SK-N-SH treated with all-trans-retinoic acid at 6 μM for 48 hours (cell line): Measurements from ENCODE around the gene NDN.

Experiments used
- ATAC-seq: fragments of 200-7000 bp; cut with Tn5 transposase; 3 replicates; pipeline ENCODE4 v1.9.1; 2020; ENCODE audit warnings: mild to moderate bottlenecking, moderate library complexity
- ARNTL ChIP-seq: fragments of 450-650 bp; formaldehyde crosslinking; IDR thresholded peaks from 2 replicates; pipeline ENCODE4 v1.5.0; 2020; ENCODE audit warnings: low read depth, mild to moderate bottlenecking, moderate library complexity, borderline replicate concordance
- BACH2 ChIP-seq: fragments of 250-450 bp; sonication (Bioruptor Pico); IDR thresholded peaks from 2 replicates; pipeline ENCODE4 v1.9.0; 2021; ENCODE audit warnings: mild to moderate bottlenecking, borderline replicate concordance
- CSDC2 ChIP-seq: fragments of 250-450 bp; sonication (Bioruptor Pico); IDR thresholded peaks from 2 replicates; pipeline ENCODE4 v1.5.0; 2020; ENCODE audit warnings: mild to moderate bottlenecking, moderate library complexity
- ESRRG ChIP-seq: fragments of 250-450 bp; sonication (Bioruptor Pico); IDR thresholded peaks from 2 replicates; pipeline ENCODE4 v1.6.1; 2021; ENCODE audit warnings: mild to moderate bottlenecking
- ISL1 ChIP-seq: fragments of 250-450 bp; sonication (Bioruptor Pico); IDR thresholded peaks from 2 replicates; pipeline ENCODE4 v2.1.2; 2022; ENCODE audit warnings: mild to moderate bottlenecking, moderate library complexity
- OSR1 ChIP-seq: fragments of 250-450 bp; sonication (Bioruptor Pico); IDR thresholded peaks from 2 replicates; pipeline ENCODE4 v1.8.0; 2022; ENCODE audit warnings: moderate library complexity, mild to moderate bottlenecking, inconsistent platforms
- PPARA ChIP-seq: fragments of 250-450 bp; sonication (Bioruptor Pico); IDR thresholded peaks from 2 replicates; pipeline ENCODE4 v1.5.0; 2020; ENCODE audit warnings: mild to moderate bottlenecking, borderline replicate concordance
- RARB ChIP-seq: fragments of 250-450 bp; sonication (Bioruptor Pico); IDR thresholded peaks from 2 replicates; pipeline ENCODE4 v1.8.0; 2021; ENCODE audit warnings: mild to moderate bottlenecking, moderate library complexity
- SNAI2 ChIP-seq: fragments of 250-450 bp; sonication (Bioruptor Pico); IDR thresholded peaks from 2 replicates; pipeline ENCODE4 v1.5.0; 2020; ENCODE audit warnings: mild to moderate bottlenecking, moderate library complexity
- TCF4 ChIP-seq: fragments of 250-450 bp; sonication (Bioruptor Pico); IDR thresholded peaks from 2 replicates; pipeline ENCODE4 v1.8.0; 2021; ENCODE audit warnings: mild to moderate bottlenecking, moderate library complexity, borderline replicate concordance
- TOX ChIP-seq: fragments of 250-450 bp; sonication (Bioruptor Pico); IDR thresholded peaks from 2 replicates; pipeline ENCODE4 v1.8.0; 2021; ENCODE audit warnings: mild to moderate bottlenecking, moderate library complexity, borderline replicate concordance
- ZFP3 ChIP-seq: fragments of 250-450 bp; sonication (Bioruptor Pico); IDR thresholded peaks from 2 replicates; pipeline ENCODE4 v1.5.0; 2020; ENCODE audit warnings: mild to moderate bottlenecking, moderate library complexity
- ZFP30 ChIP-seq: fragments of 450-650 bp; formaldehyde crosslinking; IDR thresholded peaks from 2 replicates; pipeline ENCODE4 v1.5.0; 2022; ENCODE audit warnings: mild to moderate bottlenecking, moderate library complexity
- ZNF565 ChIP-seq: fragments of 450-650 bp; formaldehyde crosslinking; conservative IDR thresholded peaks from 2 replicates; pipeline ENCODE4 v1.5.0; 2020; ENCODE audit warnings: low read depth, mild to moderate bottlenecking, moderate library complexity
- ZNF70 ChIP-seq: fragments of 450-650 bp; formaldehyde crosslinking; IDR thresholded peaks from 2 replicates; pipeline ENCODE4 v1.5.0; 2020; ENCODE audit warnings: mild to moderate bottlenecking, moderate library complexity
- ZNF8 ChIP-seq: fragments of 450-650 bp; formaldehyde crosslinking; IDR thresholded peaks from 2 replicates; pipeline ENCODE4 v1.5.0; 2020; ENCODE audit warnings: mild to moderate bottlenecking, moderate library complexity
- TF ChIP-seq, protein P1 (sequence below): fragments of 250-450 bp; sonication (Bioruptor Pico); IDR thresholded peaks from 2 replicates; pipeline ENCODE4 v1.5.1; 2021; ENCODE audit warnings: mild to moderate bottlenecking, moderate library complexity
- TF ChIP-seq, protein P2 (sequence below): fragments of 250-450 bp; sonication (Bioruptor Pico); IDR thresholded peaks from 2 replicates; pipeline ENCODE4 v1.5.1; 2020; ENCODE audit warnings: low read depth, mild to moderate bottlenecking, moderate library complexity
- TF ChIP-seq, protein P3 (sequence below): fragments of 250-450 bp; sonication (Bioruptor Pico); IDR thresholded peaks from 2 replicates; pipeline ENCODE4 v1.8.0; 2020; ENCODE audit warnings: mild to moderate bottlenecking, moderate library complexity, borderline replicate concordance
- TF ChIP-seq, protein P4 (sequence below): fragments of 250-450 bp; sonication (Bioruptor Pico); IDR thresholded peaks from 2 replicates; pipeline ENCODE4 v1.5.0; 2020; ENCODE audit warnings: mild to moderate bottlenecking, moderate library complexity

NDN gene

DNA sequence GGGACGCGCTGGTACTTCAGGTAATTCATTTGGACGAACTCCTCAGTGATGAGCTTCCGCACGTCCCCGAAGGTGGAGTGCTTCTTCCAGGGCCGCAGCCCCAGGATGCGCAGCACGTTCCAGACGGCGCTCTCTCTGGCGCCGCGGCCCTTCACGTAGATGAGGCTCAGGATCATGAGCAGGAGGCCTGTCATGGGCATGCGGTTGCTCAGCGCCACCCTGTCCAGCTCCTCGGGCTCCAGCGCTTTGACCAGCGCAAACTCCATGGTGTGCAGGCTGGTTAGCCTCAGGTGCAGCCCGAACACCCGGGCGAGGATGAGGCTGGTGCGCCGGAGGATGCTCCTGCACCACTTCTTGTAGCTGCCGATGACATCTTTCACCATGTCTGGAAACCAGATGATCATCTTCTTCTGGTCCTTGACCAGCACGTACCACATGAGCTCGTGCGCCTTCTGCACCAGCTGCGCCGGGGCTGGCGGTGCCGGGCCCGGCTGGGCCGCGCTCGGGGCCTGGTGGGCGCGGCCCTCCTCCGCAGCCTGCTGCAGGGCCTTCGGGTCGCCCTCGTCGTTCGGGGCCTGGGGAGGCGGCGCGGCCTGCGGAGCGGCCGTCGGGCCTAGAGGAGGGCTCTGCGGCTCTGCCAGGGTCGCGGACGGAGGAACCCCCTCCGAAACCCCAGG lies 501 bp downstream of the NDN start:
- TF ChIP-seq BACH2 (CRISPR knock-in tag) (no peak), ZNF70 (CRISPR knock-in tag) (no peak), TOX (CRISPR knock-in tag) (no peak), ZFP30 (CRISPR knock-in tag) (no peak), ESRRG (CRISPR knock-in tag) (no peak), PPARA (CRISPR knock-in tag) (no peak), RARB (CRISPR knock-in tag) (no peak)
- TF ChIP-seq, protein P1, sequence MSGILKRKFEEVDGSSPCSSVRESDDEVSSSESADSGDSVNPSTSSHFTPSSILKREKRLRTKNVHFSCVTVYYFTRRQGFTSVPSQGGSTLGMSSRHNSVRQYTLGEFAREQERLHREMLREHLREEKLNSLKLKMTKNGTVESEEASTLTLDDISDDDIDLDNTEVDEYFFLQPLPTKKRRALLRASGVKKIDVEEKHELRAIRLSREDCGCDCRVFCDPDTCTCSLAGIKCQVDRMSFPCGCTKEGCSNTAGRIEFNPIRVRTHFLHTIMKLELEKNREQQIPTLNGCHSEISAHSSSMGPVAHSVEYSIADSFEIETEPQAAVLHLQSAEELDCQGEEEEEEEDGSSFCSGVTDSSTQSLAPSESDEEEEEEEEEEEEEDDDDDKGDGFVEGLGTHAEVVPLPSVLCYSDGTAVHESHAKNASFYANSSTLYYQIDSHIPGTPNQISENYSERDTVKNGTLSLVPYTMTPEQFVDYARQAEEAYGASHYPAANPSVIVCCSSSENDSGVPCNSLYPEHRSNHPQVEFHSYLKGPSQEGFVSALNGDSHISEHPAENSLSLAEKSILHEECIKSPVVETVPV (CRISPR knock-in tag) = no peak
- TF ChIP-seq, protein P2, sequence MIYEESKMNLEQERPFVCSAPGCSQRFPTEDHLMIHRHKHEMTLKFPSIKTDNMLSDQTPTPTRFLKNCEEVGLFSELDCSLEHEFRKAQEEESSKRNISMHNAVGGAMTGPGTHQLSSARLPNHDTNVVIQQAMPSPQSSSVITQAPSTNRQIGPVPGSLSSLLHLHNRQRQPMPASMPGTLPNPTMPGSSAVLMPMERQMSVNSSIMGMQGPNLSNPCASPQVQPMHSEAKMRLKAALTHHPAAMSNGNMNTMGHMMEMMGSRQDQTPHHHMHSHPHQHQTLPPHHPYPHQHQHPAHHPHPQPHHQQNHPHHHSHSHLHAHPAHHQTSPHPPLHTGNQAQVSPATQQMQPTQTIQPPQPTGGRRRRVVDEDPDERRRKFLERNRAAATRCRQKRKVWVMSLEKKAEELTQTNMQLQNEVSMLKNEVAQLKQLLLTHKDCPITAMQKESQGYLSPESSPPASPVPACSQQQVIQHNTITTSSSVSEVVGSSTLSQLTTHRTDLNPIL (CRISPR knock-in tag) = no peak
- no peak; the same call in 2 of the 3 replicates for ATAC-seq

DNA sequence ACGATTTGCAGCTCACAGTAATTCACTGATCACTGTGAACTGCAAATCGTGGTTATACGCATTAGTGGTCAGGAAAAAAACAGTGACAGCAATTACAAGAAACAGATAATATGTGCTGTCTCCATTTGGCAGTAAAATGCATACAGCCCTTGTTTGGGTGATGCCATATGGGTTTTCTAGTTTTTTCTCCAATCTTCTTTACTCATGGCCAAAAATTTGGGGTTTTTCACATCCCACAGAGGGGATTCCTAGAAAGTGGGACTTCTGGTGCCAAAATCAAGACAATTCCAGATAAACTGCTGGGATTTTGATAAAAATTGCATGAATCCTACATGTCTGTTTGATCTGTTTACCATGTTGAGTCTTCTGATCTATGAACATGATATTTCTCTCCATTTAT lies 15.6 kb downstream of the NDN start:
- no peak for ATAC-seq
- TF ChIP-seq, protein P2 (CRISPR knock-in tag) = no peak
- TF ChIP-seq TOX (CRISPR knock-in tag) (no peak), TCF4 (CRISPR knock-in tag) (no peak), ZNF565 (no peak), ISL1 (CRISPR knock-in tag) (no peak), PPARA (CRISPR knock-in tag) (no peak), ESRRG (CRISPR knock-in tag) (no peak), OSR1 (CRISPR knock-in tag) (no peak), ZNF8 (CRISPR knock-in tag) (no peak), SNAI2 (CRISPR knock-in tag) (no peak), CSDC2 (CRISPR knock-in tag) (no peak), ARNTL (no peak), BACH2 (CRISPR knock-in tag) (no peak)
- TF ChIP-seq, protein P3, sequence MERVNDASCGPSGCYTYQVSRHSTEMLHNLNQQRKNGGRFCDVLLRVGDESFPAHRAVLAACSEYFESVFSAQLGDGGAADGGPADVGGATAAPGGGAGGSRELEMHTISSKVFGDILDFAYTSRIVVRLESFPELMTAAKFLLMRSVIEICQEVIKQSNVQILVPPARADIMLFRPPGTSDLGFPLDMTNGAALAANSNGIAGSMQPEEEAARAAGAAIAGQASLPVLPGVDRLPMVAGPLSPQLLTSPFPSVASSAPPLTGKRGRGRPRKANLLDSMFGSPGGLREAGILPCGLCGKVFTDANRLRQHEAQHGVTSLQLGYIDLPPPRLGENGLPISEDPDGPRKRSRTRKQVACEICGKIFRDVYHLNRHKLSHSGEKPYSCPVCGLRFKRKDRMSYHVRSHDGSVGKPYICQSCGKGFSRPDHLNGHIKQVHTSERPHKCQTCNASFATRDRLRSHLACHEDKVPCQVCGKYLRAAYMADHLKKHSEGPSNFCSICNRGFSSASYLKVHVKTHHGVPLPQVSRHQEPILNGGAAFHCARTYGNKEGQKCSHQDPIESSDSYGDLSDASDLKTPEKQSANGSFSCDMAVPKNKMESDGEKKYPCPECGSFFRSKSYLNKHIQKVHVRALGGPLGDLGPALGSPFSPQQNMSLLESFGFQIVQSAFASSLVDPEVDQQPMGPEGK (CRISPR knock-in tag) = no peak
- TF ChIP-seq, protein P1 (CRISPR knock-in tag) = no peak
- TF ChIP-seq, protein P4, sequence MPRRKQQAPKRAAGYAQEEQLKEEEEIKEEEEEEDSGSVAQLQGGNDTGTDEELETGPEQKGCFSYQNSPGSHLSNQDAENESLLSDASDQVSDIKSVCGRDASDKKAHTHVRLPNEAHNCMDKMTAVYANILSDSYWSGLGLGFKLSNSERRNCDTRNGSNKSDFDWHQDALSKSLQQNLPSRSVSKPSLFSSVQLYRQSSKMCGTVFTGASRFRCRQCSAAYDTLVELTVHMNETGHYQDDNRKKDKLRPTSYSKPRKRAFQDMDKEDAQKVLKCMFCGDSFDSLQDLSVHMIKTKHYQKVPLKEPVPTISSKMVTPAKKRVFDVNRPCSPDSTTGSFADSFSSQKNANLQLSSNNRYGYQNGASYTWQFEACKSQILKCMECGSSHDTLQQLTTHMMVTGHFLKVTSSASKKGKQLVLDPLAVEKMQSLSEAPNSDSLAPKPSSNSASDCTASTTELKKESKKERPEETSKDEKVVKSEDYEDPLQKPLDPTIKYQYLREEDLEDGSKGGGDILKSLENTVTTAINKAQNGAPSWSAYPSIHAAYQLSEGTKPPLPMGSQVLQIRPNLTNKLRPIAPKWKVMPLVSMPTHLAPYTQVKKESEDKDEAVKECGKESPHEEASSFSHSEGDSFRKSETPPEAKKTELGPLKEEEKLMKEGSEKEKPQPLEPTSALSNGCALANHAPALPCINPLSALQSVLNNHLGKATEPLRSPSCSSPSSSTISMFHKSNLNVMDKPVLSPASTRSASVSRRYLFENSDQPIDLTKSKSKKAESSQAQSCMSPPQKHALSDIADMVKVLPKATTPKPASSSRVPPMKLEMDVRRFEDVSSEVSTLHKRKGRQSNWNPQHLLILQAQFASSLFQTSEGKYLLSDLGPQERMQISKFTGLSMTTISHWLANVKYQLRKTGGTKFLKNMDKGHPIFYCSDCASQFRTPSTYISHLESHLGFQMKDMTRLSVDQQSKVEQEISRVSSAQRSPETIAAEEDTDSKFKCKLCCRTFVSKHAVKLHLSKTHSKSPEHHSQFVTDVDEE (CRISPR knock-in tag) = no peak

DNA sequence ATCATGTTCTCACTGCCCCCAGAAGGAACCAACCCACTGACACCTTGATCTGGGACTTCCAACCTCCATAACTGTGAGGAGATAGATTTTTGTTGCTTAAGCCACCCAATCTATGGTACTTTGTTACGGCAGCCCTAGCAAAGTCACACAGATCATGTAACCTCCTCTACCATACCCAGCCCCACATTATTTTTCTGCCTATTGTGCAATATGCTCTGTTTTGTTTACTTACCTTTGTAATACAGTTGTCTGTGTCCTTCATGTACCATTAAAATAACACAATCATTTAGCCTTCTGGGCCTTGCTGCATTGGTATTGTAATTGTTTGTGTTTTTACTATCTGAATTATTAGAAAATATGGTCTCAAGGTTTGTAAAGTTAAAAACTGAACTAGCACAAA lies 16.1 kb downstream of the NDN start:
- no peak for ATAC-seq
- TF ChIP-seq ZNF70 (CRISPR knock-in tag) (no peak), BACH2 (CRISPR knock-in tag) (no peak), ZFP3 (CRISPR knock-in tag) (no peak), ZFP30 (CRISPR knock-in tag) (no peak), ZNF565 (no peak), ESRRG (CRISPR knock-in tag) (no peak)
- TF ChIP-seq, protein P1 (CRISPR knock-in tag) = no peak
